SHP77 treated with DMSO at 0.1 percent for 48 hours (cell line): Measurements from ENCODE around the gene ANKRD11.
"Not testable (repeated sequence)": the region's sequence is repeated elsewhere in the genome, so short reads cannot be mapped to it uniquely, and the experiment has no call there.

ENCODE experiments used
- DNase-seq: peaks from one replicate; lab custom pipeline; 2025; lab: John Stamatoyannopoulos, UW

Gene ANKRD11

GRCh38 chr16:89402962-89403361 lies 87.4 kb downstream of the ANKRD11 start:
- DNase-seq: no peak

GRCh38 chr16:89401641-89402445 lies 88.5 kb downstream of the ANKRD11 start:
- no peak for DNase-seq

- DNase-seq: no peak
Observed at GRCh38 chr16:89401205-89401604, 89.2 kb downstream of the ANKRD11 start.

GRCh38 chr16:89400740-89401139 lies 89.6 kb downstream of the ANKRD11 start:
- DNase-seq: no peak

- no peak for DNase-seq
Observed at GRCh38 chr16:89398924-89399323, 91.4 kb downstream of the ANKRD11 start.

- no peak for DNase-seq
Observed at GRCh38 chr16:89397331-89397861, 93.0 kb downstream of the ANKRD11 start.

DNA sequence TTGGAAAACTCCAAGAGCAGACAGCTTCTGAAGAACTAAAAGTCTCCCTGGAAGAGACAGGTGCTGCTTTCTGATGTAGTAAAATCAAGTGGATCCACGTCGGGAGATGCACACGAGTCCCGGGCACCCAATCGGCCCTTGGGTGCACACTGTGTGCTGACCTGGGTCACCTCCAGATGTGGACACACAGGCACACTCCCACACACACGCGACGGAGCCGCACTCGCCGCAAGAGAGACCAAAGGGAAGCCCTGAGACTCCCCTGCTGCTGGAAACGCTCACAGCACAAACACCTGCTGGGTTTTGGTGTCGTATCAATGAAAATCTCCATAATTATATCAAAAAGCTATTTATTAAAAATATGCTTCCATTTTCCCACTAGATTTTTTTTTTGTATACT lies 94.2 kb downstream of the ANKRD11 start:
- DNase-seq: no peak

- no peak for DNase-seq
Observed at GRCh38 chr16:89395150-89396142, 94.9 kb downstream of the ANKRD11 start.

DNA sequence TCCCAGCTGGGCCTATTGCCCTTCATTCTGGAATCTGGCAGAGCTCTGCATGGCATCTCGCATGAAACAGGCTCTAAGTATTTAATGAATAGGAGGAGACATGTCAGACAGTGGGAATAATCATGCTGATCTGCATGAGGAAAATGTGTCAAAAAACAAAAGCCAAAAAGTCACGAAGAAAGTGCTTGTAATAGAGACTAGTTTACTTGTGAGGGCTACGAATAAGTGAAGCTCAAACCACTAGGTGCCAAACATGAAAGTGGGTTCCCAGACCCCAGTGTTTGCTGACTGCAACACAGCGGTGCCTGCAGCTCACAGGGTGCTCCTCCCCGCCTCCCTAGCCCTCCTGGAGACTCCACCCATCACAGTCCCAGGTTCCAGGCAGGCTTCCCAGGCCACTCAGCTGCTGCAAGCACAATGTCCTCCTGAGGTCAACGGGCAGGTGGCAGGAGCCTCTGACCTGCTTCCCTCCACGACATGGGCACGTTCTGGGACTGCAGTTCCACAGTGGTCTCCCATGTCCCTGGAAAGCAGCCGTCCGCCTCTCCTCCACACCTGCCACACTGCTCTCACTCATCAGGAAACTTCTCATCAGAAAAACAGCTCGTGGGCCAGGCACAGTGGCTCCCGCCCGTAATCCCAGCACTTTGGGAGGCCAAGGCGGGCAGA lies 96.5 kb downstream of the ANKRD11 start:
- DNase-seq: no peak

DNA sequence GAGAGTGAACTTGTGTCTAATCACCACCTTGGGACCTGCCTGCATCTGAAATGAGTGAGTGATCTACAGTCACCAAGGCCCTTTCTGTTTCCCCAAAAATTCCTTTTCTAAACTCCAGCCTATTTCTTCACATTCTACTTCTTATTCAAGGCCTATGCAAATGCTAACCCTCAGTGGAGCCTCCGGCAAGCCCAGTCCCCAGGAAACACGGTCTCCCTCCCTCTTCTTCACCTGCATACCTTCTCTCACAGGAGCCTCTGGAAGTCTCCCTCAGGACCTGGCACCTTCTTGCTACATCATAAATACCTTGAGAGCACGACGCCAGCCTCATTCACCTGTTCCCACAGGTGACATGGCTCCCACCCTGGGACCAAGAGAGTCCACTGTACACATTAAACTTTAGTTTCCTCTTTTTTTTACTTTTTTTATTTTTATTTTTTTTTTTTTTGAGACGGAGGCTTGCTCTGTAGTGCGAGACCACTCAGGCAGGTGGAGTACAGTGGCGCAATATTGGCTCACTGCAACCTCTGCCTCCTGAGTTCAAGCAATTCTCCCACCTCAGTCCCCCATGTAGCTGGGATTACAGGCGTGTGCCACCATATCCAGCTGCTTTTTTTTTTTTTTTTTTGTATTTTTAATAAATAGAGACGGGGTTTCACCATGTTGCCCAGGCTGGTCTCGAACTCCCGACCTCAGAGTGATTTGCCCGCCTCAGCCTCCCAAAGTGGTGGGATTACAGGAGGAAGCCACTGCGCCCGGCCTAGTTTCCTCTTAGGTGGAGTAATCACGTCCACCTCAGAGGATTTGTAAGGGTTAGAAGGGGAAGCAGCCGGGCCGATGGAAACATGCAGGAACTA lies 97.3 kb downstream of the ANKRD11 start:
- no peak for DNase-seq

GRCh38 chr16:89390224-89390583 lies 100.2 kb downstream of the ANKRD11 start:
- DNase-seq: not testable (repeated sequence)

DNA sequence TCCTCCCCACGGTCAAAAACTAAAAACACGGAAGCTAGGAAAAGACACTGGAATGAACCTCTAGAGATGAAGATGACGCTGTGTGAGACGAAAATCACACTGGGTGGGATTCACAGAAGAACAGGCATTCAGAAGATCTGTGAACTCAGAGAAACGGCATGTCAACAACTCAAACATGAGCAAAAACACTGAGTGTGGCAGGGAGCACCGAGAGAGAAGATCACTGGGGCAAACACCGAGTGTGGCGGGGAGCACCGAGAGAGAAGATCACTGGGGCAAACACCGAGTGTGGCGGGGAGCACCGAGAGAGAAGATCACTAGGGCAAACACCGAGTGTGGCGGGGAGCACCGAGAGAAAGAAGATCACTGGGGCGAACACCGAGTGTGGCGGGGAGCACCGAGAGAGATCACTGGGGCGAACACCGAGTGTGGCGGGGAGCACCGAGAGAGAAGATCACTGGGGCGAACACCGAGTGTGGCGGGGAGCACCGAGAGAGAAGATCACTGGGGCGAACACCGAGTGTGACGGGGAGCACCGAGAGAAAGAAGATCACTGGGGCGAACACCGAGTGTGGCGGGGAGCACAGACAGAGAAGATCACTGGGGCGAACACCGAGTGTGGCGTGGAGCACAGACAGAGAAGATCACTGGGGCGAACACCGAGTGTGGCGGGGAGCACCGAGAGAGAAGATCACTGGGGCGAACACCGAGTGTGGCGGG lies 100.7 kb downstream of the ANKRD11 start:
- not testable (repeated sequence) for DNase-seq

- DNase-seq: no peak
Observed at GRCh38 chr16:89388536-89388935, 101.8 kb downstream of the ANKRD11 start.

DNA sequence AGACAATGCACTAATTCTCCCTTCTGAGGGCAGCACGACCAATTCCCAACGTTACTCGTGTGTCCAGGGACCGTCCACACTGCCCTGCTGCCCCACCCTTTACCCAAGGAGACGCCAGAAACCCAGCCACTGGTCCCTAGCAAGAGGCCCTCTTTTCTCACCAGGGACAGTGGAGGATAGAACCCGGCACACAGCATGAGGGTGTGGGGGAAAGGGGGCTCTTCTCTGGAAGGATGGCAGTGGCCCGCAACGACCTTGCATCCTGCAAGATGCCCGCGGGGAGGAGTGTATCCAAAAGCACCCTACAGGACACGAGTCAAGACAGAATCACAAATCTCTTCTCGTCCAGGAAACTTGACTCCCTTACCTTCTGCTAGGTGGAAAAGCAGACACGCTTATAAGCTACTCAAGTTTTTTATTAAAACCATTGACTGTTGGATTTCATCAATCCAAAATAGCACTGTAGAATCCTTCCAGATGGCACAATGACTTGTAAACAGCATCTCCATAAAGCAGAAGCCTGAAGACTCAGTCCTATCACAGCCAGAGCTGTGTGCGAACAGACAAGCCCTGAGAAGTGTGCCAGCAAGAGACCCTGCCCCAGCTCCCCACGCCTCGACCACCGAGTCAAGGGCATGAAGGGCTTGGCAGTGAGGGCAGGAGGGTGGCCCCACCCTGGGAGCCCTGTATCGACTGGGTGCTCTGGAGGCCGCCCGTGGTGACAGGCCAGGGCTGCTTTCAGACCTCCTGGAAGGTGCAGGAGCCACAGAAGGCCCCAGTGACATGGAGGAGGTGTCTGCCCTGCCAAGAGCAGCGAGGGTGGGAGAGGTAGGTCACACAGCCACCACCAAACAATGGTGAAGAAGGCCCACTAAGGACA lies 103.8 kb downstream of the ANKRD11 start:
- DNase-seq: no peak

- DNase-seq: no peak
Observed at GRCh38 chr16:89385712-89386111, 104.6 kb downstream of the ANKRD11 start.

- DNase-seq: no peak
Observed at GRCh38 chr16:89384282-89384681, 106.1 kb downstream of the ANKRD11 start.

DNA sequence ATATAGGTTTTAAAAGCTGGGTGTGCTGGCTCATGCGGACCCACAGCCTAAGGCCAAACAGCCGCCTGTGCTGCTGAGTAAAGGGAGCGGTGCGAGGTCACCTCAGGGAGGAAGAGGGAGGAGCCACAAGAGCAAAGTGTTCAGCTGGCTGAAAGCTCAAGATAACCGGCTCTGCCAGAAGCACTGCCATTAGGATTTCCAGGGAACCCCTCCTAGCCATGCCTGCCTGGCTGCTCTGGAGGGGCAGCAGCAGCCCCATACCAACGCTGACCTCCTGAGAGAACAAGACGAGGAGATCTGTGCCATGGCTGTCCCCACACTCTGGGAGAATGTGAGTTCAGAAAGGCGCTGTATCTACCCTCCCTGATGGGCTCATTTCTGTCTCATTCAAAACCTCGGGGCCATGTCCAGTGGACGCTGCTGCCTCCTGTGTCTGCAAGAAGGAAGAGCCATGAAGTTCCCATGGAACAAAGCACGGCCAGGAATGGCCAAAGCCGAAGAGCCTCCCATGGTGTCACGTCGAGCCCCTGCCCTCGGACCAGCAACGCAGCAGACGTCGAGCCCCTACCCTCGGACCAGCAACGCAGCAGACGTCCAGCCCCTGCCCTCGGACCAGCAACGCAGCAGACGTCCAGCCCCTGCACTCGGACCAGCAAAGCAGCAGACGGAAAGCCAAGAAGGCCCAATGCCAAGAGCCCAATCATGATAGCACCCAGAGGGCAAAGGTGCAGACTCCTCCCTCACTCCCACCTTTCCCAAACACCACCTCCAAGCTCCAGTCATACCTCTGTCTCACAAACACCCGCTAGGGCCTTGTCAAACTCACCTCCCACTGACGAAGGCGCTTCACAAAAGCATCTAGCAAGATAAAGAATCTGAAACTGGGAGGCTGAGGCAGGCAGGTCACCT lies 107.0 kb downstream of the ANKRD11 start:
- no peak for DNase-seq

- not testable (repeated sequence) for DNase-seq
Observed at GRCh38 chr16:89382555-89382954, 107.8 kb downstream of the ANKRD11 start.
